Peyer's patch (tissue), 4 donors: ENCODE data around the gene CR1L. TPM values are rescaled to one million over a fixed set of nuclear protein-coding genes. Genes with fewer than 3 reads are reported as not detected.

Source experiments
- DNase-seq, 3 donors: peaks; one replicate each; pipeline ENCODE4 v3.0.0-alpha.2; 2017 to 2019
- H3K27ac ChIP-seq, 4 donors: fragments of 200-600 bp; sonication (generic); one replicate each; pipeline ENCODE4 v1.5.1; 2016 to 2019
- H3K27me3 ChIP-seq, 2 donors: fragments of 200-600 bp; sonication (generic); one replicate each; pipeline ENCODE4 v1.5.1; 2019
- H3K36me3 ChIP-seq, 3 donors: fragments of 200-600 bp; sonication (generic); one replicate each; pipeline ENCODE4 v1.5.1; 2016 to 2019
- H3K4me1 ChIP-seq, 4 donors: fragments of 200-600 bp; sonication (generic); one replicate each; pipeline ENCODE4 v1.5.1; 2016 to 2019
- H3K4me3 ChIP-seq, 4 donors: fragments of 200-600 bp; sonication (generic); 1 replicate in 3 of 4; 2 replicates in 1 of 4; pipeline ENCODE4 v1.5.1; 2016 to 2019; ENCODE audit warnings: mild to moderate bottlenecking in 1 of 4
- H3K9me3 ChIP-seq, 4 donors: fragments of 200-600 bp; sonication (generic); one replicate each; pipeline ENCODE4 v1.5.1; 2016 to 2019; ENCODE audit warnings: mild to moderate bottlenecking in 1 of 4
- CTCF ChIP-seq, 6 experiments: fragments of 450-650 bp in 4 of 6; fragments of 200-600 bp in 2 of 6; sonication (generic) in 1 of 6; IDR thresholded peaks; one replicate each; pipeline ENCODE4 v1.5.1; 2017 to 2019; ENCODE audit warnings: antibody characterized with exemption in 6 of 6, mild to moderate bottlenecking in 3 of 6, moderate library complexity in 1 of 6
- POLR2A ChIP-seq, 2 donors: fragments of 450-650 bp; IDR thresholded peaks; one replicate each; pipeline ENCODE4 v1.5.1; 2017; ENCODE audit warnings: antibody characterized with exemption in 2 of 2, mild to moderate bottlenecking in 2 of 2, moderate library complexity in 2 of 2
- total RNA-seq, 4 donors: library from RNA; depleted of rRNA; stranded (reverse); fragments of >200 nt; gene quantifications; one replicate each; pipeline ENCODE4 v1.1.0, GENCODE V29; 2016

Gene CR1L
- total RNA-seq, 4 donors from 2014 or later, result not detected

- no peak overlapping the region for H3K27ac ChIP-seq
- H3K36me3 ChIP-seq, result no peaks in the 10 kb centered on the region
- no peaks in the 10 kb centered on the region for H3K9me3 ChIP-seq
- no peak overlapping the region for H3K4me3 ChIP-seq
- H3K4me1 ChIP-seq, result peaks cover 0 to 2% (median 0%) of the 10 kb centered on the region in 4 donors
- TF ChIP-seq POLR2A (IDR thresholded peaks at IDR 0.05) (no peak), CTCF (IDR thresholded peaks at IDR 0.05) (no peak)
- DNase-seq, result no peak
- no peaks in the 10 kb centered on the region for H3K27me3 ChIP-seq
Measured at GRCh38 chr1:207649210-207649753, 4.3 kb downstream of the CR1L start.

- Histone ChIP-seq H3K4me1 (no peaks in the 10 kb centered on the region), H3K27ac (no peak overlapping the region), H3K4me3 (no peak overlapping the region), H3K36me3 (no peaks in the 10 kb centered on the region), H3K27me3 (no peaks in the 10 kb centered on the region), H3K9me3 (no peaks in the 10 kb centered on the region)
- no peak for DNase-seq
- TF ChIP-seq POLR2A (IDR thresholded peaks at IDR 0.05) (no peak), CTCF (IDR thresholded peaks at IDR 0.05) (no peak)
Measured at GRCh38 chr1:207649865-207650580, 5.1 kb downstream of the CR1L start.

GRCh38 chr1:207651583-207651982, 6.7 kb downstream of the CR1L start:
- H3K27me3 ChIP-seq, result no peaks in the 10 kb centered on the region
- H3K9me3 ChIP-seq, result no peaks in the 10 kb centered on the region
- no peak overlapping the region for H3K4me3 ChIP-seq
- no peak for TF ChIP-seq CTCF (IDR thresholded peaks at IDR 0.05)
- no peak for DNase-seq
- no peaks in the 10 kb centered on the region for H3K36me3 ChIP-seq
- H3K4me1 ChIP-seq, result no peaks in the 10 kb centered on the region
- H3K27ac ChIP-seq, result no peak overlapping the region

GRCh38 chr1:207654320-207654719, 9.4 kb downstream of the CR1L start:
- Histone ChIP-seq H3K9me3 (no peaks in the 10 kb centered on the region), H3K27ac (no peak overlapping the region), H3K27me3 (no peaks in the 10 kb centered on the region), H3K4me1 (no peaks in the 10 kb centered on the region), H3K36me3 (no peaks in the 10 kb centered on the region), H3K4me3 (no peak overlapping the region)
- TF ChIP-seq CTCF (IDR thresholded peaks at IDR 0.05) (no peak), POLR2A (IDR thresholded peaks at IDR 0.05) (no peak)
- no peak for DNase-seq

- Histone ChIP-seq H3K36me3 (no peaks in the 10 kb centered on the region), H3K4me1 (no peaks in the 10 kb centered on the region), H3K27ac (no peak overlapping the region), H3K27me3 (no peaks in the 10 kb centered on the region), H3K4me3 (no peak overlapping the region), H3K9me3 (no peaks in the 10 kb centered on the region)
- DNase-seq, result no peak
- TF ChIP-seq CTCF (IDR thresholded peaks at IDR 0.05), result no peak
- no peak for TF ChIP-seq POLR2A (IDR thresholded peaks at IDR 0.05)
Measured at GRCh38 chr1:207658408-207658807, 13.5 kb downstream of the CR1L start.
